H9 (cell line): Measurements from ENCODE around the gene ANP32B. TPM values are rescaled to one million over a fixed set of nuclear protein-coding genes. Genes with fewer than 3 reads are reported as not detected.
"Not testable (repeated sequence)": the region's sequence is repeated elsewhere in the genome, so short reads cannot be mapped to it uniquely, and the experiment has no call there.

Experiments used
- DNase-seq: peaks from one replicate; pipeline ENCODE4 v3.0.0-alpha.2; 2017
- H2AFZ ChIP-seq: one replicate; pipeline ENCODE4 v1.6.1; 2013; ENCODE audit warnings: mild to moderate bottlenecking, low read length, control low read depth, moderate library complexity
- H2AK5ac ChIP-seq: 2 replicates; pipeline ENCODE4 v1.6.1; 2013; ENCODE audit warnings: low read length, control low read depth, mixed read lengths; ENCODE audit not compliant: insufficient read length
- H2BK120ac ChIP-seq: one replicate; pipeline ENCODE4 v1.6.1; 2013; ENCODE audit warnings: low read depth, mild to moderate bottlenecking, low read length, control low read depth, inconsistent platforms; ENCODE audit not compliant: poor library complexity, severe bottlenecking
- H2BK12ac ChIP-seq: 2 replicates; pipeline ENCODE4 v1.6.1; 2013; ENCODE audit warnings: low read length, control low read depth, mixed read lengths, low read depth; ENCODE audit not compliant: insufficient read length
- H2BK15ac ChIP-seq: 2 replicates; pipeline ENCODE4 v1.6.1; 2013; ENCODE audit warnings: low read depth, low read length, control low read depth
- H2BK20ac ChIP-seq: one replicate; pipeline ENCODE4 v1.6.1; 2013; ENCODE audit warnings: low read depth, mild to moderate bottlenecking, low read length, control low read depth, inconsistent platforms; ENCODE audit not compliant: poor library complexity, severe bottlenecking
- H2BK5ac ChIP-seq: 2 replicates; pipeline ENCODE4 v1.6.1; 2013; ENCODE audit warnings: low read length, control low read depth, mixed read lengths; ENCODE audit not compliant: insufficient read length
- H3K14ac ChIP-seq: 2 replicates; pipeline ENCODE4 v1.6.1; 2013; ENCODE audit warnings: low read length, control low read depth; ENCODE audit not compliant: insufficient read depth
- H3K18ac ChIP-seq: 2 replicates; pipeline ENCODE4 v1.6.1; 2013; ENCODE audit warnings: low read depth, mild to moderate bottlenecking, mixed read lengths, low read length, control low read depth; ENCODE audit not compliant: insufficient read length
- H3K23ac ChIP-seq: 2 replicates; pipeline ENCODE4 v1.6.1; 2013; ENCODE audit warnings: low read length, control low read depth, mixed read lengths, low read depth; ENCODE audit not compliant: insufficient read length
- H3K23me2 ChIP-seq: 2 replicates; pipeline ENCODE4 v1.6.1; 2013; ENCODE audit warnings: low read depth, mild to moderate bottlenecking, mixed read lengths, low read length, control low read depth; ENCODE audit not compliant: insufficient read length, poor library complexity, severe bottlenecking
- H3K27ac ChIP-seq: 2 replicates; pipeline ENCODE4 v1.5.1; 2013; ENCODE audit warnings: low read length, control low read depth, mixed read lengths, low read depth; ENCODE audit not compliant: insufficient read length
- H3K27me3 ChIP-seq: 2 replicates; pipeline ENCODE4 v1.6.1; 2013; ENCODE audit warnings: low read length, control low read depth, inconsistent platforms; ENCODE audit not compliant: insufficient read depth
- H3K4ac ChIP-seq: 2 replicates; pipeline ENCODE4 v1.6.1; 2013; ENCODE audit warnings: low read depth, mild to moderate bottlenecking, control low read depth, inconsistent platforms, low read length, moderate library complexity
- H3K4me1 ChIP-seq: 2 replicates; pipeline ENCODE4 v1.6.1; 2013; ENCODE audit warnings: low read length, control low read depth, inconsistent platforms; ENCODE audit not compliant: insufficient read depth
- H3K4me2 ChIP-seq: 2 replicates; pipeline ENCODE4 v1.6.1; 2013; ENCODE audit warnings: low read length, control low read depth, mixed read lengths; ENCODE audit not compliant: insufficient read length, insufficient read depth
- H3K56ac ChIP-seq: 2 replicates; pipeline ENCODE4 v1.6.1; 2013; ENCODE audit warnings: low read depth, mild to moderate bottlenecking, mixed read lengths, low read length, control low read depth; ENCODE audit not compliant: insufficient read length
- H3K79me1 ChIP-seq: 2 replicates; pipeline ENCODE4 v1.6.1; 2013; ENCODE audit warnings: low read depth, mild to moderate bottlenecking, moderate library complexity, low read length, control low read depth, inconsistent platforms; ENCODE audit not compliant: insufficient read depth, poor library complexity, severe bottlenecking
- H3K79me2 ChIP-seq: 2 replicates; pipeline ENCODE4 v1.6.1; 2013; ENCODE audit warnings: low read length, control low read depth, inconsistent platforms; ENCODE audit not compliant: insufficient read depth
- H3K9ac ChIP-seq: 2 replicates; pipeline ENCODE4 v1.6.1; 2013; ENCODE audit warnings: low read length, control low read depth, mixed read lengths; ENCODE audit not compliant: insufficient read length; ENCODE audit errors: extremely low read depth
- H3K9me3 ChIP-seq: one replicate; pipeline ENCODE4 v1.6.1; 2013; ENCODE audit warnings: low read depth, low read length, inconsistent platforms; ENCODE audit not compliant: control insufficient read depth
- H3T11ph ChIP-seq: one replicate; pipeline ENCODE4 v1.6.1; 2013; ENCODE audit warnings: mild to moderate bottlenecking, low read length, control low read depth, inconsistent platforms
- H4K20me1 ChIP-seq: one replicate; pipeline ENCODE4 v1.6.1; 2013; ENCODE audit not compliant: control insufficient read depth, insufficient read length, insufficient read depth
- H4K5ac ChIP-seq: 2 replicates; pipeline ENCODE4 v1.6.1; 2013; ENCODE audit warnings: low read depth, mild to moderate bottlenecking, mixed read lengths, low read length, control low read depth; ENCODE audit not compliant: insufficient read length
- H4K8ac ChIP-seq: replicated peaks from 2 replicates; pipeline ENCODE4 v1.6.1; 2013; ENCODE audit warnings: low read length, control low read depth, mixed read lengths, low read depth; ENCODE audit not compliant: insufficient read length
- H4K91ac ChIP-seq: 2 replicates; pipeline ENCODE4 v1.6.1; 2013; ENCODE audit warnings: low read depth, mild to moderate bottlenecking, moderate library complexity, mixed read lengths, low read length, control low read depth; ENCODE audit not compliant: insufficient read length
- H3K27ac Mint-ChIP-seq, 3 experiments: 2 replicates in 2 of 3; 3 replicates in 1 of 3; pipeline ENCODE4 v1.8.0; 2020 to 2021; ENCODE audit warnings: mixed read lengths in 3 of 3, mild to moderate bottlenecking in 1 of 3, moderate library complexity in 1 of 3
- H3K27me3 Mint-ChIP-seq: 2 replicates; pipeline ENCODE4 v1.8.0; 2021; ENCODE audit warnings: low read depth, mild to moderate bottlenecking, moderate library complexity, mixed read lengths
- H3K36me3 Mint-ChIP-seq, 3 experiments: 2 replicates in 2 of 3; 3 replicates in 1 of 3; pipeline ENCODE4 v1.8.0; 2020 to 2021; ENCODE audit warnings: low read depth in 3 of 3, mixed read lengths in 3 of 3; ENCODE audit not compliant: insufficient read depth in 1 of 3
- H3K4me1 Mint-ChIP-seq, 2 experiments: 2 replicates each; pipeline ENCODE4 v1.8.0; 2020; ENCODE audit warnings: mixed read lengths in 2 of 2
- H3K4me3 Mint-ChIP-seq, 2 experiments: 2 replicates in 1 of 2; 3 replicates in 1 of 2; pipeline ENCODE4 v1.8.0; 2020 to 2021; ENCODE audit warnings: mild to moderate bottlenecking in 2 of 2, mixed read lengths in 2 of 2, moderate library complexity in 1 of 2
- H3K9me3 Mint-ChIP-seq, 2 experiments: 2 replicates in 1 of 2; 3 replicates in 1 of 2; pipeline ENCODE4 v1.8.0; 2020; ENCODE audit warnings: mild to moderate bottlenecking in 2 of 2, mixed read lengths in 2 of 2, moderate library complexity in 1 of 2
- CTCF ChIP-seq: fragments of 200-600 bp; sonication (generic); conservative IDR thresholded peaks from 3 replicates; pipeline ENCODE4 v1.8.0; 2021; ENCODE audit warnings: antibody characterized with exemption, mild to moderate bottlenecking
- WGBS: extraction: QIAGEN DNeasy Blood & Tissue Kit; methylation state at CpG from one replicate; pipeline ENCODE4 v1.1.7; 2013; ENCODE audit warnings: missing lambda C conversion rate, low lambda C conversion rate, mixed read lengths; ENCODE audit not compliant: insufficient read length; ENCODE audit errors: extremely low coverage; 5-methylcytosine and 5-hydroxymethylcytosine counted together
- total RNA-seq: library from RNA; stranded (reverse); gene quantifications from 2 replicates; pipeline ENCODE4 v1.2.1, GENCODE V29; 2021

Gene ANP32B
- total RNA-seq, 1 experiment from 2014 or later: 91.6 TPM

GRCh38 chr9:97975376-97975775 lies 7.8 kb upstream of the ANP32B start:
- Histone ChIP-seq H3K79me2 (no peaks in the 10 kb centered on the region), H4K8ac (no peak overlapping the region), H3K4me2 (no peak overlapping the region), H3T11ph (no peak overlapping the region), H3K27me3 (peaks cover 22% of the 10 kb centered on the region), H3K4ac (no peak overlapping the region), H3K18ac (no peak overlapping the region), H2BK12ac (no peak overlapping the region), H3K56ac (no peak overlapping the region), H2BK120ac (no peak overlapping the region), H2BK15ac (no peak overlapping the region), H3K9me3 (no peaks in the 10 kb centered on the region), H4K5ac (no peak overlapping the region), H2AK5ac (no peak overlapping the region), H4K20me1 (no peaks in the 10 kb centered on the region), H2AFZ (no peak overlapping the region), H3K79me1 (no peaks in the 10 kb centered on the region), H3K9ac (no peak overlapping the region), H2BK20ac (no peak overlapping the region), H3K4me1 (no peaks in the 10 kb centered on the region), H2BK5ac (no peak overlapping the region), H3K14ac (no peak overlapping the region), H4K91ac (no peak overlapping the region), H3K23ac (no peak overlapping the region), H3K27ac (no peak overlapping the region), H3K23me2 (no peaks in the 10 kb centered on the region)
- no peaks in the 10 kb centered on the region for H3K4me1 Mint-ChIP-seq
- no peak for TF ChIP-seq CTCF
- H3K9me3 Mint-ChIP-seq: peaks cover 7 to 14% of the 10 kb centered on the region in 2 experiments; a peak in 4 of 5 replicates
- H3K27ac Mint-ChIP-seq: no peak overlapping the region
- peaks cover 98% of the 10 kb centered on the region for H3K27me3 Mint-ChIP-seq
- no peak for DNase-seq
- no CpG with 5 or more reads among the region's 1 CpG for WGBS
- no peaks in the 10 kb centered on the region; a peak in 1 of 7 replicates for H3K36me3 Mint-ChIP-seq
- no peak overlapping the region for H3K4me3 Mint-ChIP-seq

- H3K4me2 ChIP-seq, H2BK5ac ChIP-seq, H3K14ac ChIP-seq, H3K23ac ChIP-seq, H2BK20ac ChIP-seq, H2BK12ac ChIP-seq, H2BK15ac ChIP-seq, H3K79me1 ChIP-seq, H3T11ph ChIP-seq, H3K79me2 ChIP-seq, H3K4me1 Mint-ChIP-seq, H3K27ac Mint-ChIP-seq, H4K20me1 ChIP-seq, H3K18ac ChIP-seq, H3K23me2 ChIP-seq, H4K8ac ChIP-seq, H4K5ac ChIP-seq, H2BK120ac ChIP-seq, H3K36me3 Mint-ChIP-seq, H3K27ac ChIP-seq, H3K9ac ChIP-seq, H4K91ac ChIP-seq, H3K9me3 ChIP-seq, H2AFZ ChIP-seq, H3K56ac ChIP-seq, H2AK5ac ChIP-seq, H3K4me1 ChIP-seq, H3K4ac ChIP-seq, H3K4me3 Mint-ChIP-seq, DNase-seq: not testable (repeated sequence)
- peaks cover 100% of the 10 kb centered on the region for H3K27me3 Mint-ChIP-seq
- H3K9me3 Mint-ChIP-seq: peaks cover 7 to 15% of the 10 kb centered on the region in 2 experiments
- WGBS: no CpG with 5 or more reads among the region's 10 CpGs
- peaks cover 35% of the 10 kb centered on the region for H3K27me3 ChIP-seq
These were observed 6.5 kb upstream of the ANP32B start for GRCh38 chr9:97976633-97977032.
